HEK293 (cell line): ENCODE results near the gene PTPN9.
"Not testable (repeated sequence)": the region's sequence is repeated elsewhere in the genome, so short reads cannot be mapped to it uniquely, and the experiment has no call there.

Experiments
- KLF10 ChIP-seq: fragments of 450-650 bp; IDR thresholded peaks from 2 replicates; pipeline ENCODE4 v1.5.1; 2018; ENCODE audit warnings: missing biosample characterization, mild to moderate bottlenecking, missing genetic modification characterization
- YY1 ChIP-seq: fragments of 450-650 bp; formaldehyde crosslinking; IDR thresholded peaks from 2 replicates; pipeline ENCODE4 v1.5.1; 2018; ENCODE audit warnings: missing biosample characterization, missing genetic modification characterization
- ZNF311 ChIP-seq: fragments of 450-650 bp; formaldehyde crosslinking; IDR thresholded peaks from 2 replicates; pipeline ENCODE4 v1.5.1; 2017; ENCODE audit warnings: missing biosample characterization, missing genetic modification characterization, borderline replicate concordance
- ZNF423 ChIP-seq: fragments of 450-650 bp; formaldehyde crosslinking; IDR thresholded peaks from 2 replicates; pipeline ENCODE4 v1.5.1; 2016; ENCODE audit warnings: missing biosample characterization, missing genetic modification characterization
- TF ChIP-seq, protein P1 (sequence below): fragments of 450-650 bp; formaldehyde crosslinking; IDR thresholded peaks from 2 replicates; pipeline ENCODE4 v1.5.1; 2016; ENCODE audit warnings: missing biosample characterization, missing genetic modification characterization

DNA sequence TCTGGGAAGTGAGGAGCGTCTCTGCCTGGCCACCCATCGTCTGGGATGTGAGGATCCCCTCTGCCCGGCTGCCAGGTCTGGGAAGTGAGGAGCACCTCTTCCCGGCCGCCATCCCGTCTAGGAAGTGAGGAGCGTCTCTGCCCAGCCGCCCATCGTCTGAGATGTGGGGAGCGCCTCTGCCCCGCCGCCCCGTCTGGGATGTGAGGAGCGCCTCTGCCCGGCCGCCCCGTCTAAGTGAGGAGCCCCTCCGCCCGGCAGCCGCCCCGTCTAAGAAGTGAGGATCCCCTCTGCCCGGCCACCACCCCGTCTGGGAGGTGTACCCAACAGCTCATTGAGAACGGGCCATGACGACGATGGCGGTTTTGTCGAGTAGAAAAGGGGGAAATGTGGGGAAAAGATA lies 20.2 kb downstream of the PTPN9 start:
- not testable (repeated sequence) for TF ChIP-seq KLF10 (tag by site-specific recombination); YY1 (tag by site-specific recombination); ZNF423 (tag by site-specific recombination); ZNF311
- TF ChIP-seq, protein P1, sequence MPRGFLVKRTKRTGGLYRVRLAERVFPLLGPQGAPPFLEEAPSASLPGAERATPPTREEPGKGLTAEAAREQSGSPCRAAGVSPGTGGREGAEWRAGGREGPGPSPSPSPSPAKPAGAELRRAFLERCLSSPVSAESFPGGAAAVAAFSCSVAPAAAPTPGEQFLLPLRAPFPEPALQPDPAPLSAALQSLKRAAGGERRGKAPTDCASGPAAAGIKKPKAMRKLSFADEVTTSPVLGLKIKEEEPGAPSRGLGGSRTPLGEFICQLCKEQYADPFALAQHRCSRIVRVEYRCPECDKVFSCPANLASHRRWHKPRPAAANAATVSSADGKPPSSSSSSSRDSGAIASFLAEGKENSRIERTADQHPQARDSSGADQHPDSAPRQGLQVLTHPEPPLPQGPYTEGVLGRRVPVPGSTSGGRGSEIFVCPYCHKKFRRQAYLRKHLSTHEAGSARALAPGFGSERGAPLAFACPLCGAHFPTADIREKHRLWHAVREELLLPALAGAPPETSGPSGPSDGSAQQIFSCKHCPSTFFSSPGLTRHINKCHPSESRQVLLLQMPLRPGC: not testable (repeated sequence)
